22Rv1 (cell line): ENCODE results near the gene NEK10.

Experiments used
- H3K27ac ChIP-seq: fragments of 450-650 bp; 2 replicates; pipeline ENCODE4 v1.5.1; 2017
- ZFX ChIP-seq: fragments of 450-650 bp; IDR thresholded peaks from 2 replicates; pipeline ENCODE4 v1.6.1; 2017; ENCODE audit warnings: antibody characterized with exemption, borderline replicate concordance
- TF ChIP-seq, protein P1 (sequence below): fragments of 450-650 bp; IDR thresholded peaks from 2 replicates; pipeline ENCODE4 v1.5.1; 2017; ENCODE audit warnings: mild to moderate bottlenecking

NEK10 gene

DNA sequence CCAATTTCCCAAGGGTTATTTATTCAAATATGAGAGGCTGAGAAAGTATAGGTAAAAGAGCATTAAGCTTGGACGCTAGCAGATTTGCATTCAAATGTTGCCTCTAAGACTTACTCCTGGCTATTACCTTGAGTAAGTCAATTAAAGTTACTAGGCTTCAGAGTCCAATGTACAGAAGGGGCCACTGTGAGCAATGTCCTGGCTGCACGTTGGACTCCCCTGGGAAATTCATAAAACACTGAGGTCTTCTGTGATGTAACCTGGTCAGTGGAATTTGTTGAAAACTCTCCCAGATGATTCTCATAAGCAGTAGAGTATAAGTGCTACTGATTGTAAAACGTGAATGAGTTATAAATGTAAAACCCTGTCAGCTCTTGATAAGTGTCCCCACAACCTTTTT lies 295.3 kb downstream of the NEK10 start:
- TF ChIP-seq ZFX, result no peak
- TF ChIP-seq, protein P1, sequence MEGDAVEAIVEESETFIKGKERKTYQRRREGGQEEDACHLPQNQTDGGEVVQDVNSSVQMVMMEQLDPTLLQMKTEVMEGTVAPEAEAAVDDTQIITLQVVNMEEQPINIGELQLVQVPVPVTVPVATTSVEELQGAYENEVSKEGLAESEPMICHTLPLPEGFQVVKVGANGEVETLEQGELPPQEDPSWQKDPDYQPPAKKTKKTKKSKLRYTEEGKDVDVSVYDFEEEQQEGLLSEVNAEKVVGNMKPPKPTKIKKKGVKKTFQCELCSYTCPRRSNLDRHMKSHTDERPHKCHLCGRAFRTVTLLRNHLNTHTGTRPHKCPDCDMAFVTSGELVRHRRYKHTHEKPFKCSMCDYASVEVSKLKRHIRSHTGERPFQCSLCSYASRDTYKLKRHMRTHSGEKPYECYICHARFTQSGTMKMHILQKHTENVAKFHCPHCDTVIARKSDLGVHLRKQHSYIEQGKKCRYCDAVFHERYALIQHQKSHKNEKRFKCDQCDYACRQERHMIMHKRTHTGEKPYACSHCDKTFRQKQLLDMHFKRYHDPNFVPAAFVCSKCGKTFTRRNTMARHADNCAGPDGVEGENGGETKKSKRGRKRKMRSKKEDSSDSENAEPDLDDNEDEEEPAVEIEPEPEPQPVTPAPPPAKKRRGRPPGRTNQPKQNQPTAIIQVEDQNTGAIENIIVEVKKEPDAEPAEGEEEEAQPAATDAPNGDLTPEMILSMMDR, result no peak
- H3K27ac ChIP-seq, result no peak overlapping the region

DNA sequence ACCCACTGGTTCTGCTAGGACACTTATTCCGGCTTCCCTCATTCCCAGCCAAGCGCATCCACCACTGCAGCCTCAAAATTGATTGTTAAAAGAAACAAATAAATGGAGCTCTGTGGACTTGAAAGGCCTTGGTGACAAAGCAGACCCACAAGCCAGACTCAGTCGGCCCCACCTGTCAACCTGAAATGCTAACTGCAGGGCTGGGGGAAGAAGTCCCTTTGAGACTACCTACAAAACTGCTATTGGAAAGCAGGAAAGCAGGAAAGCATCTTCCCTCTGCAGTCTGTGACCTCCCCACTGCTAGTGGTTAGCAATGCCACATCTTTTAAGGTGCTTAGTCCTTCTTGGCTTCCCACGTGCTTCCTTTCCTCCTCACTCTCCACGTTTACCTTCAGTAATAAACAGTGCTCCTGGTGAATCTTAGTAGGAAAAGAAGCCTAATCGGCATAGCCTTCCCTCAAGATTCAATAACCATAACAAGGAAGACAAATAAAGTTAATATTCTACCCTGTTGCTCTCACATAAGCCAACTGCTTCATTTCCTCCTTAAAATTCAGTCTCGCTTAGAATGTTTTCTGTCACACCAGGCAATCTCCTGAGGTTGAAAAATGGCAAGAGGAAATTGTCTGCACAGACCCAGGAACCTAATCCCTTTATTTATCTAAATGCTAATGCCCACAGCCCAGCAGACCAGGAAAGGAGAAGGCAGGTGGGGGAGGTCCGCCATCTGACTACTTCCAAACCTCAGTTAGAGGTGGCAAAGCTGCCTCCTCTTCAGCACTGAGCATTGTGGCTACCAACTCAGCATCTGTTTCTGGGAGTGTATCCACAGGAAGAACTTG lies 296.2 kb downstream of the NEK10 start:
- no peak overlapping the region for H3K27ac ChIP-seq

DNA sequence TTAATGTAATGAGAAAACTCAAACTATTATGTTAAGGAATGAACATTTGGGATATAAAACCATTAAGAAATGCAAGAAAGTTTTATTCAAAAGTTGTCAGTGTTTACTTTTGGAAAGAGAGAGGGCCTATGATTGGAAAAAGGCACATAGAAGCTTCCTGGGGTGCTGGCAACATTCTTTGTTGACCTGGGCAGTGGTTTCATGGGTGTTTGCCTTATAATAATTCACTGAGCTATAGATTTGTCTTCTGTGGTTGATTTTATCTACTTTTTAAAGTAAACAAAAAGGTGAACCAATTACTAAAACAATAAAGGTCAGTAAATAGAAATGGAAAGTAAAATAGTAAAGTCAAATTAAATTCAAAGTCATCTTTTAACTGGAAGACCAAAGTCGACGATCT lies 308.8 kb downstream of the NEK10 start:
- no peak overlapping the region for H3K27ac ChIP-seq
- TF ChIP-seq, protein P1, result no peak
- no peak for TF ChIP-seq ZFX

More for the DNA sequence above, 296.2 kb downstream of the NEK10 start:
- TF ChIP-seq, protein P1, result no peak
